ENCODE results near the gene FOCAD. TPM values are rescaled to one million over a fixed set of nuclear protein-coding genes. Genes with fewer than 3 reads are reported as not detected.

The FOCAD gene
- total RNA-seq, 1 donor from 2014 or later = 38.4 TPM

GRCh38 chr9:20701060-20701459, 17.0 kb downstream of the FOCAD start:
- no peak overlapping the region for H3K27ac Mint-ChIP-seq (ENCODE audit: unreplicated experiment)
- TF ChIP-seq CTCF (IDR thresholded peaks at IDR 0.05) = no peak
- H3K4me1 Mint-ChIP-seq (ENCODE audit: unreplicated experiment) = peaks cover 14% of the 10 kb centered on the region
- no peaks in the 10 kb centered on the region for H3K27me3 Mint-ChIP-seq (ENCODE audit: unreplicated experiment)
- peaks cover 4% of the 10 kb centered on the region for H3K36me3 Mint-ChIP-seq (ENCODE audit: unreplicated experiment)
- H3K9me3 Mint-ChIP-seq (ENCODE audit: unreplicated experiment) = no peaks in the 10 kb centered on the region
- no peak for DNase-seq (ENCODE audit: extremely low spot score, unreplicated experiment)
- H3K4me3 Mint-ChIP-seq (ENCODE audit: unreplicated experiment) = no peak overlapping the region

- Mint-ChIP-seq H3K27me3 (ENCODE audit: unreplicated experiment) (no peaks in the 10 kb centered on the region), H3K36me3 (ENCODE audit: unreplicated experiment) (peaks cover 4% of the 10 kb centered on the region), H3K27ac (ENCODE audit: unreplicated experiment) (no peak overlapping the region), H3K4me1 (ENCODE audit: unreplicated experiment) (peaks cover 14% of the 10 kb centered on the region), H3K4me3 (ENCODE audit: unreplicated experiment) (no peak overlapping the region), H3K9me3 (ENCODE audit: unreplicated experiment) (peaks cover 3% of the 10 kb centered on the region)
- no peak for TF ChIP-seq CTCF (IDR thresholded peaks at IDR 0.05)
- no peak for DNase-seq (ENCODE audit: extremely low spot score, unreplicated experiment)
Observed at GRCh38 chr9:20702570-20702969, 18.5 kb downstream of the FOCAD start.

- Mint-ChIP-seq H3K36me3 (ENCODE audit: unreplicated experiment) (peaks cover 6% of the 10 kb centered on the region), H3K4me3 (ENCODE audit: unreplicated experiment) (no peak overlapping the region), H3K27me3 (ENCODE audit: unreplicated experiment) (no peaks in the 10 kb centered on the region), H3K27ac (ENCODE audit: unreplicated experiment) (no peak overlapping the region), H3K4me1 (ENCODE audit: unreplicated experiment) (peaks cover 14% of the 10 kb centered on the region), H3K9me3 (ENCODE audit: unreplicated experiment) (peaks cover 4% of the 10 kb centered on the region)
- no peak for TF ChIP-seq CTCF (IDR thresholded peaks at IDR 0.05)
- DNase-seq (ENCODE audit: extremely low spot score, unreplicated experiment) = no peak
Observed at GRCh38 chr9:20703146-20703545, 19.1 kb downstream of the FOCAD start.

DNA sequence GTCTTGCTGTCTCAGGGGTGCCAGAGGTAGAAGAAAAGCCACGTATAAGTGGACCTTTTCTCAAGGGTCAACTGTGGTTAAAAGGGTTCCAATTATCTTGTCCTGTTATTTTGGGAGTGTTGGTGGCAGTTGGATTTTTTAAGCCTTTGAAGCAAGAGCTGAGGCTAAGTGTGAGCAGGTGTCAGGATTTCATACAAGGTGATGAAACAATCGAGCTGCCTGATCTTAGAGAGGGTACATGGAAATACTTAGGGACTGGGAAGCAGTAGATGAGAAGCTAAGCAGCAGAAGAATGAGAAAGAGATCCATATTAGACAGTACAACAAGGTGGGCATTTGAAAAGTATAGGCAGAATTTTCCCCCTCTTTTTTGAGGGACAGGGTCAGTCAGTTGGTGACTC, 23.6 kb downstream of the FOCAD start:
- Mint-ChIP-seq H3K4me3 (ENCODE audit: unreplicated experiment) (no peak overlapping the region), H3K27me3 (ENCODE audit: unreplicated experiment) (no peaks in the 10 kb centered on the region), H3K27ac (ENCODE audit: unreplicated experiment) (no peak overlapping the region), H3K36me3 (ENCODE audit: unreplicated experiment) (peaks cover 6% of the 10 kb centered on the region), H3K4me1 (ENCODE audit: unreplicated experiment) (peaks cover 3% of the 10 kb centered on the region), H3K9me3 (ENCODE audit: unreplicated experiment) (peaks cover 4% of the 10 kb centered on the region)
- TF ChIP-seq CTCF (IDR thresholded peaks at IDR 0.05) = no peak
- no peak for DNase-seq (ENCODE audit: extremely low spot score, unreplicated experiment)

- Mint-ChIP-seq H3K4me1 (ENCODE audit: unreplicated experiment) (peaks cover 11% of the 10 kb centered on the region), H3K27me3 (ENCODE audit: unreplicated experiment) (no peaks in the 10 kb centered on the region), H3K27ac (ENCODE audit: unreplicated experiment) (no peak overlapping the region), H3K4me3 (ENCODE audit: unreplicated experiment) (no peak overlapping the region), H3K36me3 (ENCODE audit: unreplicated experiment) (peaks cover 9% of the 10 kb centered on the region), H3K9me3 (ENCODE audit: unreplicated experiment) (no peaks in the 10 kb centered on the region)
- no peak for DNase-seq (ENCODE audit: extremely low spot score, unreplicated experiment)
- TF ChIP-seq CTCF (IDR thresholded peaks at IDR 0.05) = no peak
Observed at GRCh38 chr9:20713172-20713571, 29.1 kb downstream of the FOCAD start.

All from osteocyte (in vitro differentiated cells).